Measurements from ENCODE around the gene ENO3.

Gene ENO3

DNA sequence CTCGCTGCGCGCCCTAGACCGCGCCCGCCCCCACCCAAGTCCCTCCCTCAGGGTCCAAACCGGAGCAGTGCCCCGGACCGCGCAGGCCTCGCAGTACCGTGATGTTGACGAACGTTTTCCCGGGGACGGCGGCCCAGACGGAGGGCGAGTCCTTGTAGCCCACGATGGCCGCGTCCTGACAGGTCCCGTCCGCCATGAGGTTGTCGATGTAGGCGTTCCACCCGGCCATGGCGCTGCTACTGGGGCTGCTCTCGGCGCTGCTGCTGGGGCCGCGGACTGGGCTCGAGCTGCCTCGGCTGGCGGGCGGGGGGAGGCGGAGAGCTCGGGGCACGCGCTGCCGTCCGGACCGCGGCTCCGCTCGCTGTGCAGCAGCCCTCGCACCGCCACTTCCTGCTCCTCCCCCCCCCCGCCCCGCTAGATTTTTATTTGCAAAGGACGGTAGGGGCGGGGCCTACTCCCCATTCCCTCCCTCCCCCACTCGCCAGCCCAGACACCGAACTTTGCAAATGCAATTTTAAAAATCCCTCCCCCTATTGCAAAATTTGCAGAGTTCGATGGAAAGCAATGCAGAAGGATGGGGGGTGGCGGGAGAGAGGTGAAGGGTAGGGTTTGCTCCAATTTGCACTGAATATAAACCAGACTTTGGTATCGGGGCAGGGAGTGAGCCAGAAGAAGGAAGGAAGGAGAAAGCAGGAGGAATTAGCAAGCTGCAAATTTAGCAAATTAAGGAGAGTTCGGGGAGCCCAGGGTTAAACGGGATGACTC is 2.6 kb upstream of the ENO3 start, which contains the start of gene PFN1:
Gene PFN1 (minus strand): TSS at position 365 of the 765 bp plus-strand sequence. CDS start 136 bp downstream, at position 229.
- peak; percentile 53 for DNase-seq (ENCODE audit: low read depth, low spot score)
- peak within 1 kb of the TSS; percentile 99 for H3K27ac ChIP-seq

DNA sequence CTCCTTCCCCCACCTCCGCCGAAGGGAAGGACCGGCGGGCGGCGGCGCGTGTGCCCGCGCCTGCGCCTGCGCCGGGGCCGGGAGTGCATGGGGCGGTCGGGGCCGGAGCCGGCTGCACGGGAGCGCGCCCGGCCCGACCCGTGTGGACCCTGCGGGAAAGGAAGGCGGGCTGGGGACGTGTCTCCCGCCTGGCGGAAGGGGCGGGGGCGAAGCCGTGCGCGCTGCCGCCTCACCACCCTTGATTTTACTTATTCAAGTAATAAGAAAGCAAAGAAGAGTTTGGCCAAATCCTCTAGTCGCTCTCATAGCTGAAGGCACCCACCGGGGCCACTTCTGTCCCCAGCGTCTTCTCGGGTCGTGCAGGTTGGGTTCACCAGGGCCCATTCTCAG is 2.0 kb upstream of the ENO3 start:
- peak overlapping the region; percentile 99 for H3K27ac ChIP-seq
- peak; percentile 40 for DNase-seq (ENCODE audit: low read depth, low spot score)

GRCh38 chr17:4949321-4950074 is 1.4 kb upstream of the ENO3 start:
- H3K27ac ChIP-seq, result peak overlapping the region; percentile 99

GRCh38 chr17:4950075-4950745 is 709 bp upstream of the ENO3 start:
- DNase-seq (ENCODE audit: low read depth, low spot score), result no peak
- H3K27ac ChIP-seq, result peak overlapping the region; percentile 99

More at GRCh38 chr17:4949321-4950074, 1.4 kb upstream of the ENO3 start:
- DNase-seq (ENCODE audit: low read depth, low spot score), result peak; percentile 37

GRCh38 chr17:4951486-4951885 is 567 bp downstream of the ENO3 start:
- no peak for DNase-seq (ENCODE audit: low read depth, low spot score)
- H3K27ac ChIP-seq, result no peak overlapping the region

DNA sequence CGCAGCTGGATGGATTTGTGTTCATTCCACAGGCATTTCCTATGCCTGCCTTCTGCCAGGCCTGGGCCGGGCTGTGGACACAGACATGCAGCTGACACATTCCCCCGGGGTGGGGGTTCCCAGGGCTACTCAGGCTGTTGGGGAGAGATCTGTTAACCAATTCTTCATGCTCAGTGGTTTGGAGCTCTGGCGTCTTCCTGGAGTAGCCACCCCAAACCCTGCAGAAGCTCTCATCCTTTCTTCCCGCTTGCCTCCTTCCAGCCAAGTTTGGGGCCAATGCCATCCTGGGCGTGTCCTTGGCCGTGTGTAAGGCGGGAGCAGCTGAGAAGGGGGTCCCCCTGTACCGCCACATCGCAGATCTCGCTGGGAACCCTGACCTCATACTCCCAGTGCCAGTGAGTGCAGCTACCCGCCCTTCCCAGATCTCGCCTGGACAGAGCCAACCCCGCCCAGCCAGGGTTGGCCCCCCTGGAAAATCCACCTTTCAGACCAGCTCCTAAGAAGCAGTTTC is 2.6 kb downstream of the ENO3 start:
- H3K27ac ChIP-seq, result no peak overlapping the region
- DNase-seq (ENCODE audit: low read depth, low spot score), result no peak

DNA sequence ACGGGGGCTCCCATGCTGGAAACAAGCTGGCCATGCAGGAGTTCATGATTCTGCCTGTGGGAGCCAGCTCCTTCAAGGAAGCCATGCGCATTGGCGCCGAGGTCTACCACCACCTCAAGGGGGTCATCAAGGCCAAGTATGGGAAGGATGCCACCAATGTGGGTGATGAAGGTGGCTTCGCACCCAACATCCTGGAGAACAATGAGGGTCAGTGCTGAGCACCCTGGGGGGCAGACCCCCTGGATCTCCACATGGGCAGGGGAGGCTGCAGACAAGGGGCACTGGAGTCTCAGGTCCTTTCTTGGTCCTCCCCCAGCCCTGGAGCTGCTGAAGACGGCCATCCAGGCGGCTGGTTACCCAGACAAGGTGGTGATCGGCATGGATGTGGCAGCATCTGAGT is 4.2 kb downstream of the ENO3 start:
- no peak for DNase-seq (ENCODE audit: low read depth, low spot score)

DNA sequence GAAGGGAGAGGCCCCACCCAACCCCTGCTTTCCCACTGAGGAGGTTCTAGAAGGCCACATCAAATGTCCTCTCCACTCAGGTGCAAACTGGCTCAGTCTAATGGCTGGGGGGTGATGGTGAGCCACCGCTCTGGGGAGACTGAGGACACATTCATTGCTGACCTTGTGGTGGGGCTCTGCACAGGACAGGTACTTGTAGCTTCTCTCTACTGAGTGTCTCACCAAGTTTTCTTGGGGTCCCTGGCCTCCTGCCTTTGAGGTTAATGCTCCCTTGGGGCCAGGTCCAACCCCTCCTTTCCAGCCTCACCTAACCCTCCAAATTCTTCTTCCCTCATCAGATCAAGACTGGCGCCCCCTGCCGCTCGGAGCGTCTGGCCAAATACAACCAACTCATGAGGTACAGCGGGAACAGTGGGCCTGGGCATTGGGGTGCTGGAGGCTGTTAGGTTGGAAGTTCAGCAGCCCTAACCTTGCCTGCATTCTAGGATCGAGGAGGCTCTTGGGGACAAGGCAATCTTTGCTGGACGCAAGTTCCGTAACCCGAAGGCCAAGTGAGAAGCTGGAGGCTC is 5.7 kb downstream of the ENO3 start:
- DNase-seq (ENCODE audit: low read depth, low spot score), result no peak
- H3K27ac ChIP-seq, result no peak overlapping the region

More for the DNA sequence above, 4.2 kb downstream of the ENO3 start:
- no peak overlapping the region for H3K27ac ChIP-seq

GRCh38 chr17:4958102-4958501 is 7.2 kb downstream of the ENO3 start:
- DNase-seq (ENCODE audit: low read depth, low spot score), result no peak
- H3K27ac ChIP-seq, result no peak overlapping the region

- no peak for DNase-seq (ENCODE audit: low read depth, low spot score)
- no peak overlapping the region for H3K27ac ChIP-seq
Measured at GRCh38 chr17:4959261-4959965, 8.5 kb downstream of the ENO3 start.

- no peak overlapping the region for H3K27ac ChIP-seq
- no peak for DNase-seq (ENCODE audit: low read depth, low spot score)
Measured at GRCh38 chr17:4960279-4960922, 9.5 kb downstream of the ENO3 start.

DNA sequence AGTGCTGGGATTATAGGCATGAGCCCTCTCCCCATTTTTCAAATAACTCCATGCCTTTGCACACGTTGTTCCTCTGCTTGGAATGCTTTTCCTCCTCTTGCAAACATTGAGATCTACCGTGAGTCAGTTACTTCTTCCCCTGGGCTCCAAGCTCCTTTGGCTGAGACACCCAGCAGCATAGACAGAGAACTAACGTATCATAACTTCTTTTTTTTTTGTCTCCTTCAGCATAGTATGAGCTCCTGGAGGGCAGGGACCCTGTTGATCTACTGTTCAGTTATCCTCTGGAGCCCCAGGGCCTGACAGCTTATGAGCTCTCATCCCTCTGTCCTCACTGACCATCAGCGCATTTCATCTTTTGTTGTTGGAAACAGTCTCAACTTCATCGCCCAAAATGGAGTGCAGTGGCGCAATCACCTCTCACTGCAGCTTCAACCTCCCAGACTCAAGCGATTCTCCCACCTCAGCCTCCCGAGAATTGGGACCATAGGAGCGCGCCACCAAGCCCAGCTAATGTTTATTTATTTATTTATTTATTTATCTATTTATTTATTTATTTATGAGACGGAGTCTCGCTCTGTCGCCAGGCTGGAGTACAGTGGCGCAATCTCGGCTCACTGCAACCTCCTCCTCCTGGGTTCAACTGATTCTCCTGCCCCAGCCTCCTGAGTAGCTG is 14.5 kb downstream of the ENO3 start:
- peak overlapping the region; percentile 97 for H3K27ac ChIP-seq

GRCh38 chr17:4966844-4967538 is 16.1 kb downstream of the ENO3 start:
- peak overlapping the region; percentile 97 for H3K27ac ChIP-seq
- DNase-seq (ENCODE audit: low read depth, low spot score), result peak; percentile 99

More for the DNA sequence above, 14.5 kb downstream of the ENO3 start:
- no peak for DNase-seq (ENCODE audit: low read depth, low spot score)

DNA sequence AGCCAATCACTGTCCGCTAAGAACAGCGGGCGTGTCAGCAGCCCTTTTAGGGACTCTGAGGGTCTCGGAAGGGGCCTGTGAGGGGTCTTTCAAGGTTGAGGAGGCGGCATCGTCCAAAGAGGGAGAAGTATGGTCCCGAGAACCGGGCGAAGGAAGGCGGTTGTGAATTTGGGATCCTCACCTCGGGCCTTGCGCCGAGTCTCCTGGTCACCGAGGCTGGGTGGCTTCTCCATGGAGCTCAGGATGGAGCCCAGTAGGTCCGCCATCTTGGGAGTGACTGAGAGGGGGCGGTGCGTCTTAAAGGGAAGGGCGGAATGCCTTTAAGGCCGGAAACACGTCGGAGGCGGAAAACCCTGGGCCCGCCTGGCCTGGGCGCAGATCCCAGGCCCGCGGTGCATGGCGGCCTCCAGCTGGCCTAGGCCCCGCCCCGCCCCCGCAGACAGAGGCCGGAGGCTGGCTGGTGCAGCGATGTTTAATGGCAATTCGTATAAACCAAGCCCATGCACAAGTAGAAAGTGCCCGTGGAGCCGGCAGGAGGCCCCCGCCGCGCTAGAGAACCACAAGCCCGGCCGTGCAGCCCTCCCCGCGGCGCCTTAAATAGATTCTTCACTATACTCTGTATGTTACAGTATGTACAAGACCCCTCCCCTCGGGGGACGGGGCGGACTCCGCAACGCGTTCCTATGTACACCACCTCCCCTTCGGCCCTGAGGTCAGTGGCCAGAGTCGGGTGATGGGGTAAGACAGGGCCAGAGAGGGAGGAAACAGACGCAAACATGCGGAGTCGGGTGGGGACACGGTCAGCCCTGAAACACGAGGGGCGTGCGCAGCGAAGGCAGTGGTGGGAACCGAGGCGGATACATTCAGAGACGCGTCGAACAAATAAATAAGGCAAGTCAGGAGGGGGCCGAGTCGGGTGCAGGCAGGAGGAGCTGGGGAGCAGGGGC is 16.9 kb downstream of the ENO3 start, which contains the start of gene SPAG7:
Gene SPAG7 (minus strand): TSS at position 279 of the 947 bp plus-strand sequence. CDS start 13 bp downstream, at position 266.
- DNase-seq (ENCODE audit: low read depth, low spot score), result peak; percentile 91
- peak within 1 kb of the TSS; percentile 97 for H3K27ac ChIP-seq

DNA sequence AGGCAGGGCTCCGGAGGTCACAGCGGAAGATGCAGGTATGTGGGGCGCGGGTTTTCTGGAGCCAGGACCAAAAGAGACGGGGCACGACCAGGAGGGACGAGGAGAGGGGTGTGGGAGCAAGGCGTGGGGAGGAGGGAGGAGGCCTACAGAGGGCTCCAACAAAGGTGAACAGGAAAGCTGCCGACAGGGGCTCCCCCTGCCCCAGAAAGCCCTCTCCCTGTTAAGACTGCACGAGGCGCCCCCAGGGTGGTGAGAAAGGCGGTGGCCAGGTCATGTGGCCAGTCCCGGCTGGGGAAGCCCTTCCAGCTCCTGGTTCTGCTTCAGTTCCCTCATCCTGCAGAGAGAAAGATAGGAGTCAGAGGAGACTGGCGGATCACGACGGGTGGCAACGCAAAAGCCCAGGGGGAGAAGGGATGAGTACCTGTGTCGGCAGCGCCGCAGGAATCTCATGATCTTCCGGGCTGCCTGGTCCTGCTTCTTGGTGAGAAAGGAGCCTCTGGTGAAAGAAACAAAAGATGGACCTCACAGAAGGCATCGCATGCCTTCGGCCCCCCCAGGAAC is 17.6 kb downstream of the ENO3 start:
- H3K27ac ChIP-seq, result peak overlapping the region; percentile 97

GRCh38 chr17:4969047-4969550 is 18.2 kb downstream of the ENO3 start:
- DNase-seq (ENCODE audit: low read depth, low spot score), result peak; percentile 66
- H3K27ac ChIP-seq, result peak overlapping the region; percentile 97

More for the DNA sequence above, 17.6 kb downstream of the ENO3 start:
- no peak for DNase-seq (ENCODE audit: low read depth, low spot score)

Measured in epithelial cell of prostate (primary cell).